Measurements from ENCODE around the gene JMJD6. TPM values are rescaled to one million over a fixed set of nuclear protein-coding genes. Genes with fewer than 3 reads are reported as not detected.
A peak's percentile ranks its signal among the peaks of the same experiment; 100 is the strongest.

The JMJD6 gene
- total and polyA plus RNA-seq, 2 experiments from 2014 or later: 23.5 to 33.6 TPM

GRCh38 chr17:76738468-76738850 lies 12.1 kb upstream of the JMJD6 start:
- no peak for DNase-seq (ENCODE audit: low read depth in 1 of 2, low spot score in 1 of 2)
- H3K27me3 ChIP-seq: no peaks in the 10 kb centered on the region
- TF ChIP-seq, protein P1, sequence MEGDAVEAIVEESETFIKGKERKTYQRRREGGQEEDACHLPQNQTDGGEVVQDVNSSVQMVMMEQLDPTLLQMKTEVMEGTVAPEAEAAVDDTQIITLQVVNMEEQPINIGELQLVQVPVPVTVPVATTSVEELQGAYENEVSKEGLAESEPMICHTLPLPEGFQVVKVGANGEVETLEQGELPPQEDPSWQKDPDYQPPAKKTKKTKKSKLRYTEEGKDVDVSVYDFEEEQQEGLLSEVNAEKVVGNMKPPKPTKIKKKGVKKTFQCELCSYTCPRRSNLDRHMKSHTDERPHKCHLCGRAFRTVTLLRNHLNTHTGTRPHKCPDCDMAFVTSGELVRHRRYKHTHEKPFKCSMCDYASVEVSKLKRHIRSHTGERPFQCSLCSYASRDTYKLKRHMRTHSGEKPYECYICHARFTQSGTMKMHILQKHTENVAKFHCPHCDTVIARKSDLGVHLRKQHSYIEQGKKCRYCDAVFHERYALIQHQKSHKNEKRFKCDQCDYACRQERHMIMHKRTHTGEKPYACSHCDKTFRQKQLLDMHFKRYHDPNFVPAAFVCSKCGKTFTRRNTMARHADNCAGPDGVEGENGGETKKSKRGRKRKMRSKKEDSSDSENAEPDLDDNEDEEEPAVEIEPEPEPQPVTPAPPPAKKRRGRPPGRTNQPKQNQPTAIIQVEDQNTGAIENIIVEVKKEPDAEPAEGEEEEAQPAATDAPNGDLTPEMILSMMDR (IDR thresholded peaks at IDR 0.05; ENCODE audit: low read depth, low read length): no peak
- H3K4me1 ChIP-seq (ENCODE audit: low read depth): peaks cover 26% of the 10 kb centered on the region
- H3K9me3 ChIP-seq (ENCODE audit: low read depth): no peaks in the 10 kb centered on the region
- peak overlapping the region; percentile 95 for H3K27ac ChIP-seq
- peak overlapping the region; percentile 90 for H3K4me3 ChIP-seq
- H3K36me3 ChIP-seq: peaks cover 30% of the 10 kb centered on the region

- Histone ChIP-seq H3K4me1 (ENCODE audit: low read depth) (peaks cover 26% of the 10 kb centered on the region), H3K9me3 (ENCODE audit: low read depth) (no peaks in the 10 kb centered on the region), H3K4me3 (peak within 1 kb of the TSS; percentile 90), H3K27ac (peak within 1 kb of the TSS; percentile 95), H3K27me3 (no peaks in the 10 kb centered on the region), H3K36me3 (peaks cover 34% of the 10 kb centered on the region)
- TF ChIP-seq, protein P1 (IDR thresholded peaks at IDR 0.05; ENCODE audit: low read depth, low read length): no peak
- DNase-seq (ENCODE audit: low read depth in 1 of 2, low spot score in 1 of 2): peak; percentile 97
These were observed 11.5 kb upstream of the JMJD6 start, which contains the start of gene MFSD11 for GRCh38 chr17:76737676-76738467. Gene MFSD11, plus strand, starts transcription at chr17:76738119. Its CDS starts 234 bp downstream, at chr17:76738353.

GRCh38 chr17:76737082-76737675 lies 10.8 kb upstream of the JMJD6 start, which contains the start of gene SRSF2:
Gene SRSF2, minus strand, starts transcription at chr17:76737331. Its CDS starts 171 bp downstream, at chr17:76737160.
- TF ChIP-seq, protein P1 (IDR thresholded peaks at IDR 0.05; ENCODE audit: low read depth, low read length): no peak
- Histone ChIP-seq H3K36me3 (peaks cover 38% of the 10 kb centered on the region), H3K4me1 (ENCODE audit: low read depth) (peaks cover 26% of the 10 kb centered on the region), H3K9me3 (ENCODE audit: low read depth) (no peaks in the 10 kb centered on the region), H3K27me3 (no peaks in the 10 kb centered on the region), H3K4me3 (peak within 1 kb of the TSS; percentile 90), H3K27ac (peak within 1 kb of the TSS; percentile 95)
- peak; percentile 98 to 99 for DNase-seq (ENCODE audit: low read depth in 1 of 2, low spot score in 1 of 2)

GRCh38 chr17:76736349-76737081 lies 10.1 kb upstream of the JMJD6 start:
- peak overlapping the region; percentile 90 for H3K4me3 ChIP-seq
- H3K36me3 ChIP-seq: peaks cover 36% of the 10 kb centered on the region
- peak overlapping the region; percentile 95 for H3K27ac ChIP-seq
- TF ChIP-seq, protein P1 (IDR thresholded peaks at IDR 0.05; ENCODE audit: low read depth, low read length): peak; percentile 30
- H3K9me3 ChIP-seq (ENCODE audit: low read depth): no peaks in the 10 kb centered on the region
- no peaks in the 10 kb centered on the region for H3K27me3 ChIP-seq
- peaks cover 26% of the 10 kb centered on the region for H3K4me1 ChIP-seq (ENCODE audit: low read depth)
- peak; percentile 80 to 85 for DNase-seq (ENCODE audit: low read depth in 1 of 2, low spot score in 1 of 2)

GRCh38 chr17:76735586-76736348 lies 9.4 kb upstream of the JMJD6 start:
- peaks cover 22% of the 10 kb centered on the region for H3K4me1 ChIP-seq (ENCODE audit: low read depth)
- no peak for DNase-seq (ENCODE audit: low read depth in 1 of 2, low spot score in 1 of 2)
- H3K4me3 ChIP-seq: peak overlapping the region; percentile 90
- TF ChIP-seq, protein P1 (IDR thresholded peaks at IDR 0.05; ENCODE audit: low read depth, low read length): no peak
- H3K27me3 ChIP-seq: no peaks in the 10 kb centered on the region
- peak overlapping the region; percentile 95 for H3K27ac ChIP-seq
- H3K36me3 ChIP-seq: peaks cover 36% of the 10 kb centered on the region
- H3K9me3 ChIP-seq (ENCODE audit: low read depth): no peaks in the 10 kb centered on the region
